GM19351 (cell line): Measurements from ENCODE around the gene DNM2.

ENCODE experiments used
- ATAC-seq: cut with Tn5 transposase; IDR thresholded peaks from one replicate; pipeline ENCODE4 v1.9.1; 2021; ENCODE audit warnings: mild to moderate bottlenecking, moderate library complexity; ENCODE audit not compliant: unreplicated experiment

Gene DNM2

GRCh38 chr19:10769533-10770491 lies 51.9 kb downstream of the DNM2 start:
- ATAC-seq = no peak

- ATAC-seq = no peak
Measured at GRCh38 chr19:10773969-10774368, 56.1 kb downstream of the DNM2 start.

GRCh38 chr19:10774893-10775292 lies 57.0 kb downstream of the DNM2 start:
- no peak for ATAC-seq

DNA sequence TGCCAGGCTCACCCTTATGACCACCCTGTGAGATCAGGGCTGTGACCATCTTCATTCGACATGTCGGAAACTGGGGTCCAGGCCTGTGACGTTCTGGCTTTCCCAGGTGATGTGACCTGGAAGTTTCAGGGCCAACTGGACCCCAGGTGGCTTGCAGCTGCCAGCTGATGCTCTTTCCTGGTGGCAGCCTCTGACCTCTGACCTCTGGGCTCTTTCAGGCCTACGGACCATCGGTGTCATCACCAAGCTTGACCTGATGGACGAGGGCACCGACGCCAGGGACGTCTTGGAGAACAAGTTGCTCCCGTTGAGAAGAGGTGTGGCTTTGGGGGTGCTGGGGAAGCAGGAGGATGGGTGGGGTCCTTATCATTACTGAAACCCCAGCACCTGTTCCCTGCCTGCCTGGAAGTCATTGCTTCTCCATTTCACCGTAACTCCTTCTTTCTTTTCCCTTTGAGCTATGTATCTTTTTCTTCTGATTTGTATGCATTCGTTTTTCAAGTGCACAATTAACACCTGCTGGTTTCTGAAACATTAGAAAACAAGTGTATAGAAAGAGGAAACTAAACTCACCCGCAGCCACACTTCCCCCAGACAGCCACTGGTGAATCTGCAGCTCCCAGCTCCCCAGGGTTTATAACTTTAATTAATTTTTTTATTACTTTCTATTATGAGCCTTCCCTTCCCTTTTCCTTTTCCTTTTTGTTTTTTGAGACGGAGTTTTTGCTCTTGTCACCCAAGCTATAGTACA lies 59.2 kb downstream of the DNM2 start:
- ATAC-seq = no peak

DNA sequence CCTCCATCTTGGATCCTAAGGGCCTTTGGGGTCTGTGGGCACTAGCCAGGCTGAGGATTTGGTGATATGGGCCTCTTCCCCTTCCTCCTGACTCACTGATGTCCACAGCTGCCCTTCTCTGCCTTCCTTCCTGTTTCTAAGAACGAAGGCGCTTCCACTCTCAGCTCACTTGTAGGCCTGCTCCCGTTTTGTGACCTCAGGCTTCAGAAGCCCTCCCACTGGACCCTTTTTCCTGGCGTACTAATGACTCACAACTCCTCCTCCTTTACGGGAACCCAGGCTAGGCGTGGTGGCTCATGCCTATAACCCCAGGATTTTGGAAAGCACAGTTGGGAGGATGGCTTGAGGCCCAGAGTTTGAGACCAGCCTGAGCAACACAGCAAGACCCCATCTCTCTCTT lies 62.5 kb downstream of the DNM2 start:
- no peak for ATAC-seq

DNA sequence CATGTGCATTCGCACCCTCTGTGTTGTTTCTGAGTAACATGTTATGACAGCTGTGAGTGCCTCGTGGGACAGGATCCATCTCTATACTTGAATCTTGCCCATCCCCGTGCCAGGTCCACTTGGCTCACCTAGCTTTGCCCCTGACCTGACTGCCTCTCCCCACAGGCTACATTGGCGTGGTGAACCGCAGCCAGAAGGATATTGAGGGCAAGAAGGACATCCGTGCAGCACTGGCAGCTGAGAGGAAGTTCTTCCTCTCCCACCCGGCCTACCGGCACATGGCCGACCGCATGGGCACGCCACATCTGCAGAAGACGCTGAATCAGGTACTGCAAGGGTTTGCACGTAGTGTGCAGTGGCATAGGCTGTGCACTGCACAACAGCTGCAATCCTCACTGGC lies 64.9 kb downstream of the DNM2 start:
- ATAC-seq = no peak

DNA sequence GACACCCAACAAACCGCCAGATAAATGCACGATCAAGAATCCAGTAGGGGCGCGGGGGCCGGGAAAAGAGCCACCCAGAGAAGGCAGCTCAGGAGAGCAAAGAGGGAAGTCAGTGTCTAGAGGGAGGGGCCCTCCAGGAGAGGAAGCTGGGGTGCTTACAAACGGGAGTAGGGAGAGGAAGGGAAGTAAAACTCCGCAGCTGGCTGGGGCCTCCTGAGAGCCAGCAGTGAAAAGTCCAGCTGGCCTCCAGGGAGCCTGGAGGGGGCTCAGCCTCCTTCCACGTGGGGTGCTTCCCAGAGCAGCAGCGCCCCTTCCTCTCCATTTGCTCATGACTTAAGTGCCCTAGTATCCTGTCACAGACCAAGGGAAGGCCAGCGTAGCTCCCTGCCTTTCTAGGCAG lies 66.4 kb downstream of the DNM2 start:
- no peak for ATAC-seq

DNA sequence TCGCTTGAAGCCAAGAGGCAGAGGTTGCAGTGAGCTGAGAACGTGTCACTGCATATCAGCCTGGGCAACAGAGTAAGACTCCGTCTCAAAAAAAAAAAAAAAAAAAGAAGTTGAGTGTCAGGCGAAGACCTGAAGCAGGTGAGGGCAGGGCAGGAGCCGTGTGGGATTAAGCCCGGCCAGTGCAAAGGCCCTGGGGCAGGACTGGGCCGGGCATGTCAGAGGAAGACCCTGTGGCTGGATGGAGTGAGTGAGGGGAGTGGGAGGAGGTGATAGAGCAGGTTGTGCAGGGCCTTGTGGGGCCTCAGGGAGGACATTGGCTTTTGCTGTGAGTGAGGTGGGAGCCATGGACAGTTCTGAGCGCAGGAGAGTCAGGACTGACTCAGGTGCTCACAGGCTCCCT lies 70.3 kb downstream of the DNM2 start:
- no peak for ATAC-seq

GRCh38 chr19:10789866-10790265 lies 72.0 kb downstream of the DNM2 start:
- no peak for ATAC-seq

GRCh38 chr19:10796653-10797052 lies 78.8 kb downstream of the DNM2 start:
- ATAC-seq = no peak

GRCh38 chr19:10797078-10797477 lies 79.2 kb downstream of the DNM2 start:
- no peak for ATAC-seq

DNA sequence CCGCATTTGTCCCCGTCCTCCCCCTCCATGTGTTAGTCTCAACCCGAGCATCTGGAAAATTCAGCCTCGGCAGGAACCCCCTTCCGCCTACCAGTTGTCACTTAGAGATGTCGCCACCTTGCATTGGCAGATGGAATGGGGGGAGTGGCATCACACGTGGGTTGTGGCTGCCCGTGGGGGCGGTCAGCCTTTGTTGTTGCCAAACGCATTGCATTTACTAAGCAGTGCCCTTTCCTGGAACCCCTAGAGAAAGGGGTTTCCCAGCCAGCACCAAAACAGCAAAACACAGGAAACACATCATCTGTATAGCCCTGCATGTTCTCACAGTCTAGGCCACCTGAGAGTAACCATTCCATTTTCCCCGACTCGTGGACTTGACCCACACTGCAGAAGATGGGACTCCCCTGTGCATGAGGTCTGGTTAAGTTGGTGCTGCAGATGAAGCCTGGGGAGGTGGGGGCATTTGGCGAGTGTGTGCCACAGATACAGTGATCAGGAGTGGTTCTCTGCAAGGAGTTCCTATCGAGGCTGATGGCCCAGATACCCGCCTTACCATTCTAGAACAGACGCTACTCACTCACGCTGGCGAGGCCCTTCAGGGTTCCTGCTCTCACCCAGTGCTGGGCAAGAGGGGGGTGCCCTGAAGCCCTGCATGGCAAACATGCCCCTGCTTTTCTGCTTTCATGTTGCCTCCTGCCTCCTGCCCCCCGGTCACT lies 79.8 kb downstream of the DNM2 start:
- no peak for ATAC-seq

- no peak for ATAC-seq
Measured at GRCh38 chr19:10800488-10800887, 82.6 kb downstream of the DNM2 start.

- no peak for ATAC-seq
Measured at GRCh38 chr19:10802479-10802878, 84.6 kb downstream of the DNM2 start.

DNA sequence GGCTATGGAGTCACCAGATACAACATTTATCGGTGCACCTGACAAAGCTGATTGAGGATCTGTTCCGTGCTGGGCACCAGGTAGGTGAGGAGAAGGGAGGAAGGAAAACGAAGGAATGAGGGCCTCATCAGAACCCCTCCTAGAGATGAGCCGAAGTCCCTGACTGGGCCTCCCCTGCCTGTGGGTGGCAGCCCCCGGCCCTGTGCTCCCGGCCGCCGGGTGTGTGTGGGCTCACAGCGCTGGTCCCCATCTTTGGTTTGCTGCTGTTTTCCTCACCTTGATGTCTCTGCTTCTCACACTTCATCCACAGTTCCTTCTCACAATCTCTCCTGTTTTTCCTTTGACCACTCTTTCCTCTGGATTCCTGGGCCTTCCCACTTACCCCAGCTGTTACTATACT lies 85.4 kb downstream of the DNM2 start:
- ATAC-seq = no peak

DNA sequence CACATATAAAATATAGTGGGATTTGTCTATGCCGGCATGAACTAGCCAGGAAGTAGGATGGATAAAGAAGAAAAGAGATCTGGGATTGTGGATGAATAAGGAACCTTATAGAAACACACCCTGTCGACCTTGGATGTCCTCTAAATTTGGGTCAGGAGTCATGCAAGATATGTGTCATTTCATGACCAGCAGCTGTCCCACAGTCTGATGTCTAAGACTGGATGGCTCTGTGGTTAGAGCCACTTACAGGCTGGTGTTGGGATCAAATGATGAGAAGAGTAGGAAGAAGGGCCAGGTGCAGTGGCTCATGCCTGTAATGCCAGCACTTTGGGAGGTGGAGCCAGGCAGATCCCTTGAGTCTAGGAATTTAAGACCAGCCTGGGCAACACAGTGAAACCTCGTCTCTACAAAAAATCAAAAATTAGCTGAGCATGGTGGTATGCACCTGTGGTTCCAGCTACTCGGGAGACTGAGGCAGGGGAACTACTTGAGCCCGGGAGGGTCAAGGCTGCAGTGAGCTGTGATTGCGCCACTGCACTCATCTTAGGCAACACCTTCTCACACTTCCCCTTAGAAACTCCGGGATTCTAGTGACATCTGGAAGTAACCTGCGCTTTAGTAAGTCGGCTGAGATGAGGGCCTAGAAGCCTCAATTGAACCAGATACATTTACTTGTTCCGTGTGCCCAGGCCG lies 87.3 kb downstream of the DNM2 start:
- ATAC-seq = no peak

- no peak for ATAC-seq
Measured at GRCh38 chr19:10805758-10806247, 87.9 kb downstream of the DNM2 start.

DNA sequence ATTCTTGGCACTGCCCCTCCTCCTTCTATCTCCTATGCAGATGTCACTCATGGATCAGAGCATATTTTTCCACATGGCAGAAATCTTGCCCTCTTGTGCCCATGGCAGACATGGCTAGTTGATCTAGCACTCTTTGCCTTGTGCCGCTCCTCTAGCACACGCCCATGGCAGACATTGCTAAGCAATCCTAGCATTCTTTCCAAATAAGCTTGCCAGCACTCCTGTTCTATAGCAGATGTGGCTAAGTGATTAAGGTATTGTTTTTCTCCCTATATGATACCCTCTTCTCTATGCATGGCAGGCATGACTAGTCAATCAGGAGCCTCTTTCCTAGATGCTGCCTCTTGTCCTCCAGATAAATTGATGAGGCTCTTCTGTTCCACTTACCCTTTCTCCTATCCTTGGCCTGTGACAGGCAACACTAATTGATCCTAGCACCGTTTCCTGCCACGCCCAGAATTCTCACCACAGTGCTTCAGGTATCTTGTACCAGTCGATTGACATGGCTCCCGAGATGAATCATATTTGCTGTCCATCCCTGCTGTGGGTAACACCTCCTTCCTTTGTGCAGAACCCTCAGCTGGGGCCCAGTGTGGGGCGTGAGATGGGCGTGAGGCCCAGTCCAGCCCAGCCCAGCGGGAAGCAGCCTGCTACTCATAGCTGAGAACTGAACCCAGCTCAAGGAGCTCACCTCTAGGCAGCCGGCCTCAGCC lies 91.2 kb downstream of the DNM2 start:
- no peak for ATAC-seq

DNA sequence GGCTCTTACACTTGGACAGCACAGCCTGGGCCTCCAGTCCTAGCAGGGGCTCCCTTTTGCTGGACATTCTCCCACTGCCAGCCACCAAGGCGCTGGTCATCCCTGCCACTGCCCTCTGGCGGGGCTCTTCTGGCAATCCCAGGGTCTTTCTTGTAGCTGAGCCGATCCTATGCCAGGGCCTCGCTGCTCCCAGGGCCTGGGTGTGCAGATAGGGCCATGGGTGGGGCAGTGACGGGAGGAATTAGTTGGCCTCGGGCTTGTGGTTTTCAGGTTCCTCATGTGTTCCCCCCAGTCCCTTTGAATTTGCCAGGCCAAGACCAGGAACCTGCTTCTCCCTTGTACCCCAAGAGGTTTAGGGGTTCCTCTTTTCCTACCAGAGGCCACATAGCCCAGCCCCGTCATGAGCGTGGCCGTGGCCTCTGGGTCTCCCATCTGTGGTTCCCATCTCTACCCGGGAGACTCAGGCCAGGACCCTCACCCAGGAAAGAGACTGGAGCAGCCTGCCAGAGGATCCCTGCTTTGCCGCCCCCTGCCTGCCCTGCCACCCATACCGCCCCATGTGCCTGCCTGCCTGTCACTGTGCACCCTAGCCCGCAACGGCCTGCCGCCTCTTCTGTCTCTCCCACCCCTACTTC lies 91.9 kb downstream of the DNM2 start:
- no peak for ATAC-seq
